Stimulated activated CD8-positive, alpha-beta memory T cell treated with anti-CD3 and anti-CD28 coated beads, Interleukin-4, amount 100 ng/mL, for 4 hours (primary cell): ENCODE results near the gene THYN1.

ENCODE experiments used
- DNase-seq, 2 donors: peaks; one replicate each; pipeline ENCODE4 v3.0.0-alpha.2; 2020; ENCODE audit warnings: low read depth in 2 of 2, low spot score in 1 of 2

The THYN1 gene

DNA sequence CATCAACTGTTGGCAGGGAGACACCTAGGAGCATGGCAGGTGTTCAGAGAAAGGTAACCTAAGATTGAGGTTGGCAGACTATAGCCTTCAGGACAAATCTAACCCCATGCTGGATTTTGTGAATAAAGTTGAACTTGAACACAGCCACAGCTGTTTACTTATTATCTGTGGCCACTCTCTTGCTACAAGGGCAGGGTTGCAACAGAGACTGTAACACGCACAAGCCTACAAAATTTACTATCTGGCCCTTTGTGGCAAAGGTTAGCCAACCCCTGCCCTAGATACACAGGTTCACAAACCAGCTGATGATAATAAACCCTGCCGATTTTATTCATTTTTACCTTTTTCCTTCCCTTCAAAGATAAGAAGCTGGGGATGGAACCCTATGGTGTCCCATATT is 2.5 kb downstream of the THYN1 start:
- DNase-seq: no peak

DNA sequence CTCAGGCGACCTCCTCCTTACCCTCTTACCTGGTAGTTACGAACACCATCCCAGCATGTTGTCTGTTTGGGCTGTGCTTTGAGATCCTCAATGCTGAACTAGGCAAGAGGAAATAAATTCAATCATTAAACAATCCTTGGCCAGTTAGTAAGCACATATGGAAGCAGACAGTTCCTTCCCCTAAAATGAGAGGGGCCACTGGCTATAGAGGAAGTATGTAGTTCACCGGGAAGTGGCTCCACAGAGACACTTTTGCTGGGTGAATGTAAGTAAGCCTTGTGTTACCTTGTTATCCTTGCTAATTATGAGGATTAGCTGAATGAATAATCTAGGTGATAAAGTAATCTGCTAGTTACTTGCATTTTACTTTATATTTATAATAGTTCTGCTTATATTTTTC is 2.9 kb downstream of the THYN1 start:
- DNase-seq: no peak

DNA sequence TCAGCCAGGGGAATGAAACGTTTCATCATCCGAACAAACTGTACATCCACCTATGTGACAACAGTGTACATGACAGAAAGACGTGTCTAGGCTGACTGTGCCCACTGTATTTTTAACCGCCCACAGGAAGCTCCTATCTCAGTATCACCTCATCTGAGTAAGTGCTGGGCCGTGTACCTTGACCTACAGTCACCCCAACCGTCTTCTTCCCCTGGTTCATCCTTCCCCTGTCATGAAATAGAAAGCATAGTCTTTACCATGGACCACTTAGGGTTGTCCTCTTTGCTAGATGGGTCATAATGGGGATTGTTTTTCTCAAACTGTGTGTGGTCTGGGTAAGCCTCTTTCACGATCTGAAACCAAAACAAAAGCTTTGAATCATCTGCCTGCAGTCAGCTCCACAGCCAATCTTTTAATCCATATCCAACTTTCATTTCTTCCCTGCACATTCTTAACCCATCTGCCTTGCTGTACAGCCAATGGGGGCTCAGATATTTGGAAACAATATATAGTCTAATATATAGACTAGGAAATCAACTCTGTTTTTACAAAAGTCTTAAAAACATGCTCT is 4.2 kb downstream of the THYN1 start:
- DNase-seq: no peak

DNA sequence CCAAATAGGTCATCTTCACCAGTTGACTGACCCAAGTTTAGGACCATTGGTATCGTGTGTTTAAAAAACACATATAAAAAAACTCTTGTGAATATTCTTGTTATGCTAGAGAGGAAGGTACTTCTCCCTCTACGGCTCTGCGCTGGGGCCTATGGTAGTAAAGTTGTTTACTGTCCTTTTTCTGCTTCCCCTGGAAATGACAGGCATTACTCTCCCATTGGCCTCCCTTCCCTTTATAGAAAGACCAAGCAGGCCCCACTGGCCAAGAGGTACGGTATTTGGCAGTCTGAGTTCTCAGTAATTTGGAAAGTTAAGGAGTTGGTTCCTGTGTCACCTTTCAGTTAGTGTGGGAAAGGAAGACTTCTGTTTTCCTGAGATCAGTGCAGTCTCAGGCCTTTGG is 6.5 kb downstream of the THYN1 start:
- DNase-seq: no peak

DNA sequence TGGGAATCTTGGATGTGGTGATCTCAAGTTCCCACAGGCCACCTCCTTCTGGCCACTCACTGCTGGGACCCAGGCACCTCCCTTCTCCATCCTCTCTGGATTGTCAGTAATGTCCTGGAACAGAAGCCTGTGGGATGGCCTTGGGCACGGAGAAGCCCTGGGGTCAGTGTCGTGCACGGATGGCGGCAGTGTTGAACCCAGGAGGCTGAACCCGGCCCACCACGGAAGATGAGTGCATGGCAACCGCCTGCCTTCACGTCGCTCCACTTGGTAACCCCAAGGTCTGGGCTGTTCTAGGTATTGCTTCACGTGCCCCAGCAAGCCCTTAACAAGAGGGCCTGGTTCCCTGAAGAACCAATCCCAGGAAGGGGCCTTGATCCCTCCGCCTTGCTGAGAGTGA is 7.1 kb downstream of the THYN1 start:
- DNase-seq: no peak

DNA sequence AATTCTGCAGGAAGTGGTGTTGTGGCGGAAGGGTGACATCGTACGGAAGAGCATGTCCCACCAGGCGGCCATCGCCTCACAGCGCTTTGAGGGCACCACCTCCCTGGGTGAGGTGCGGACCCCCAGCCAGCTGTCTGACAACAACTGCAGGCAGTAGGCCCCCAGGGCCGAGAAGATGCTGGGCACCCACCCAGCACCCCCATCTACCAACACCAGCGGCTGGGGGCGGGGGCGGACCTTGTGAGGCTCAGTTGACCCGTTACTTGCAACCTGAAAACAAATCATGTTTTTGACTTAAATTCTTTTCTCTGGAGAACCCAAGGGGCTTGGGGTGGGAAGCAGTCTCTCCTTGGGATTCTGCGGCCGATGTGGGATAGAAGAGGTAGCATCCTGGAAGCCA is 7.7 kb downstream of the THYN1 start:
- no peak for DNase-seq

DNA sequence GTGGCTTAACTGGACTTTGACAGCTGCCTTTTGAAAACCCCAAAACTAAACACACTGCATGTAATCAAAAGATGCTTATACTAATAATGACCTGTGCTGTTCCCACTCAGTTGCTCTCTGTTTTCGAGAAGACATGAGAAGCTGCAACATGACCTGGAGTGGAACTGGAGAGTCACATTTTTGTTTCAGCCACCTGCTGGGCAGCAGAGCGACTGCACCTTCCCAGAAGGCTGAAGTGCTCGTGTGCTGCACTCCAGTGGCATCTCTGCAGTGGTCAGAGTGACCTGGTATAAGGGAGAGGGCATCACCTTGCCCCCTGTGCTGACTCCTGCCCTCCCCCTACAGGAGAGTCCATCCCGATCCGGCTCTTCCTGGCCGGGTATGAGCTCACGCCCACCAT is 8.6 kb downstream of the THYN1 start:
- no peak for DNase-seq

DNA sequence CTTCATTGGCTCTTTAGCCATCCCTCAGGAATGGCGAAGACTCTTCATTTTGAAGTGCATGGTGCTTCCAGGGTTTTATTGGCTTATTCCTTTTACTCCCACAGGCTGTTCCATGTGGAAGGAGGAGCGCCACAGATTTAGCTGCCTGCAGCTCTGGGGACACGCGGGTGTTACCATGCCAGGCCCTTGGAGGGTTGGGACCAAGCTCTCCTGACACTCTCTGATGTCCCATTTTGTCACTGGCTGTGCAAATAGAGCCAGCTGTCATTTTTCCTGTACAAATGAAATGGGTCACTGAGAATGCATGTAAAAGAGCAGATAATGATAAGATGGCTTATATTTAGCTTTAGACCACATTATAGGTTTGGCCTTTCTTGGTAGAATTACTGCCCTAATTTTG is 9.2 kb downstream of the THYN1 start:
- no peak for DNase-seq

DNA sequence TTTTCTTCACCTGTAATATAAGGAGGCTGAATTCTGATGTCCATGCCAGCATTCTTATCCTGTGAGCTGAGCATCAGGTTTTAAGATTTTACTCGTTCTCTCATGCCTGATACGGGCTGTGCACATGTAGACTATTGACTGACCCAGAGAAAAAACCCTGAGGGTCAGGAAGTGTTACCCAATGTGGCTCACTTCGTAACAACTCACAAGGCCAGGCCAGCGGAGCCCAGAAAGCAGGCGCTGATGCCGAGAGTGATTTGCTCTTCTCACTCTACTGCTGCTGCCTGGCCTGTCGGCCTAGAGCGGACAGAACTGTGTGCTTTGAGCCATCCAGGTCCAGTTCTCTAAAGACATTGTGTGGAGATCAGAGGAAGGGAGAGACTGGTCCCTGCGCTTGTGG is 10.8 kb downstream of the THYN1 start:
- no peak for DNase-seq

DNA sequence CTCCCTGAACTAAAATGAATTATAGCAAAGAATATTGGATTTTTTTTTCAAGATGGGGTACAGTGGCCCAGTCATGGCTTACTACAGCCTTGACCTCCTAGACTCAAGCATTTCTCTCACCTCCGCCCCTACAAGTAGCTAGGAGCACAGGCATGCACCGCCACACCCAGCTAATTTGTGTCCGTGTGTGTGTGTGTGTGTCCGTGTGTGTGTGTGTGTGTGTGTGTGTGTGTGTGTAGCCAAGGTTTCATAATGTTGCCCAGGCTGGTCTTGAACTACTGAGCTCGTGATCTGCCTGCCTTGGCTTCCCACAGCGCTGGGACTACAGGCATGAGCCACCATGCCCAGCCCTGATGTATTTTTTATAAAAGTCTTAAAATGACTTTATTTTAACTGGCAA is 12.6 kb downstream of the THYN1 start:
- no peak for DNase-seq

DNA sequence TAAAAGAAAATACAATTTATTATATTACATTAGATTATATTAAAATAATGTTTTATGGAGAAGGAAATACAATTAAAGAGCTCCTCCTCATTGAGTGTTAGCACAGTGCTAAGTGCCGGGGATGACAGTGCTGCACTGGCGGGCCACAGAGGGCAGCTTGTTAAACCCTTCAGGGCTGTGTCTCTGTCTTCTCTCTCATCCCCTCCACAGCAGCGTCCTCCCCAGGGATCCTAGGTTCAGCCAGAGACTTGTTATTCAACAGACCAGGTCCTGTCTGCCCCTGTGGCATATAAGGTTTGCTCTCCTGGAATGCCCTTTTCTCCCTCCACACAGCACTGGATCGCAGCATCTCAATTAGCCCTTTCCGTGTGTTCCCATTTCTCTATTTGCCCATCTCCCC is 14.2 kb downstream of the THYN1 start:
- DNase-seq: no peak

DNA sequence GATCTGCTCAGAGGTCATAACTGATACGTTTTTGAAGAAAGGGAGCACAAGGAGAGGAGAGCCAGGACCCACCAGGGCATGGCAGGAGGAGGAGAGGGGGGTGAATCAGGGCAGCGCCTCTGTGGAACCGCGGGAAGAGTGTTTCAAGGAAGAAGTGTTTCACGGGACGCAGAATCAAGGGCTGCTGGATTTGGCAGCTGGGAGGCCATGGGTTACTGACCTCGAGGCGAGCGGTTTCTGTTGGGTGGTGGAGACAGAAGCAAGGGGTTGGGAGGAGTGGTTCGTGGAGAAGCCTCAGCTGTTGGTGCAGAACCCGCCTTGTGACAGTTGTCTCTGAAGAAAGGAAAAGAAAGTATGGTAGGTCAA is 15.6 kb downstream of the THYN1 start:
- no peak for DNase-seq

DNA sequence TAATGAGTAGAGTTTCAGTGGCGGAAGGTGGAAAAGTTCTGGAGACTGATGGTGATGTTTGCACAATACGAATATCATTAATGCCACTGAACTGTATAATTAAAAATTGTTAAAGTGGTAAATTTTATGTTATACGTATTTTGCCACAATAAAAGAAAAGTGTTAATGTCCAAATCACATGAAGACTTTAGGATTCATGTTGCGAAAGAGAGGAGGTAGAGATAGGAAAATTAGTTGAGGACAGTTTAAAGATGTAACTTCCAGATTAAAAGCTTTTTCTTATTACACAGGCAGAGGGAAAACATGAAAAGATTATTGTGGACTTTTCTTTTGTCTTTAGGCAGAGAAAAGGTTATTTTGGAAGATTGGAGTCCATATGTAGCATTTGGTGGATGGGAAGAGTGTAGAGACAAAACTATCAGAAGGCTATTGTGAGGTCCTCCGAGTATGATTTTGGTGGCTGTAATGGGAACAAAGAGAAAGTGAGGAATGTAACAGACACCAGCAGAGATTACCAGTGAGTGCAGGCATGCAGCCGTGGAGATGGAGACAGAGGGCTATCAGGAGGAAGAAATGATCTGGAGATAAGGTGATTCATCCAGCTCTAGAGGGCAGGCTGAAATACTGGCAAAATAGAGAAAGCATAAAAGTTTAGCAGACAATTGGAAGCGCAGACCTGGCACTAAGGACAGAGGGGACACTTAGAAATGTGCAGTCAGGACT is 16.2 kb downstream of the THYN1 start:
- DNase-seq: no peak

DNA sequence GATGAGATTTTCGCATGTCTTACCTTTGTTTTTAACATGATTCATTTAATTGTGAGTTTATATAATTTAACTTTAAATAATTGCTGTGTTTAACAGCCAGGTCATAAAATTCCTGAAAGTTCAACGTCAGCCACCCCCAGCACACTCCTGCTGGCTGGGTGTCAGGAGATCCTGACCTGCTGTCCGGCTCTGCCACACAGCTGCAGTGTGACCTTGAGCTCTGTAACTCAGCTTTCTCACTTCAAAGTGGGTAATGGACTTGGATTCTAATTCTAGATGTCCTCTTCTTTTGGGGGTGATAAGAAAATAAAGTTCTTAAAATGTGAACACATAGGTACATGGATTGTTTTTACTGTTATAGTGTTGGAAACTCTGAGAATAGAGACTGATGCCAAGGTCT is 17.8 kb downstream of the THYN1 start:
- no peak for DNase-seq

DNA sequence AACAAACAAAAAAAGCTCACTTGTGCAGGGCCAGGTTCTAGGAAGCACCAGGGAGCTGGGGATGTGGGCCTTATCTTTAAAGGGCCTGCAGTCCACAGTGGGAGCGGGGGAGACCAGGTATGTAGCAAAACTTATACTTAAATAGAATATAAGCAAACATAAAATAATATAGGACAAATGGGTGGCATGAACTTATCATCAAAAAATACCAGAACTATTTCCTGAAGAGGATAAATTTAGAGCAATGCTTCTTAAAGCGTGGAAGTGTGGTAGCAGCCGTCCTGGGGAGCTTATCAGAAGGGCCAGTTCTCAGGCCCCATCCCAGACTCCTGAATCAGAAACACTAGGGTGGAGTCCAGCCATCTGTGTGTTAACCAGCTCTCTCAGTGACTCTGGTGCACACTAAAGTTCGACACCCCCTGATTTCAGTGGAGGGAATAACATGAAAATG is 19.4 kb downstream of the THYN1 start:
- DNase-seq: no peak

DNA sequence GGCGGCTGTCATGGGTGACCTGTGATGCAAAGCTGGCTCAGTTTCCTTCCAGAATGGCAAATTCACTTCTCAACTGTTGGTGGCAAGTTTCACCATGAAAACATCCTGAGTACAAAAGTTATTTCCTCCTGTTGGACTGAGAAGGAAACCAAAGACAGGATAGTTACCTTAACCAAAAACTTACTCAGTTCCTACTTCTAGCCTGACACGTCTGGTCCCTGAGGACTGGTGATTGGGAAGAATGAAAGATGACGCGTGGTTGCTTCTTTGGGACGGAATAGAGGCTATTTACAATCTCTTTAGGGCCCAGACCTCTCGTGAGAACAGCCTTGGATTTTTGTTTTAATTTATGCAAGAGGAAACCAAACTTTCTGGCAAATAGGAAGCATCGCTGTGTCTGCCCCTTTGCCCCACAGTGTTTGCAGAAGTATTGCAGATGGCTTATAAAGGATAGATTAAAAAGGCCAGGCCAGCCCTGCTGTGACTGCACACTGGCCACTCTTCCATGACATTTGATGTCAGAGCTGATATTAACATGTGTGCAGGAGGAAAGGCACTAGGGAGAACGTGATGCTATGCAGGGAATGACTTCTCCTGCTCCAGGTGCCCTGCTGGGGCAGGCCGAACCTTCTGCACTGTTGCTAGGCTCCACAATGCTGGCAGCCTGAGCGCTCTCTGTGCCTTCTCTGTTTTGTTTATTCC is 21.0 kb downstream of the THYN1 start:
- no peak for DNase-seq

DNA sequence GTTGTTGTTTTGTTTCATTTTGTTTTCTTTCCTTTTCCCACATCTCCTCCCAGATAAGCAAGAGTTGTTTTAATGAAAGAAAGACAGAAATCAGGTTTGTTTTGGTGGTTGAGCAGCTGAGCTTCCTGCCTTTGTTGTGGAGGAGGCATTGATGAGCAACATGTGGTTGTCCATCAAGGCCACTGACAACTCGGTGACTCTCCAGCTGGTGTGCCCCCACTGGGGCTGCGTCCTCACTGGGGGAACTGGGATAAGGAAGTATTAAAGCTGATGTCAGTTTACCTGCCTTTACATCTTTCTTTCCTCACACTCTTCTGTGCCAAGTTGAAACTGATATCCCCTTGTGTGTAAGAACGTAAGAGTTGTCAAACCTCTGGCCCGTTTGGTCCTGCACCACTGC is 22.8 kb downstream of the THYN1 start:
- DNase-seq: no peak

DNA sequence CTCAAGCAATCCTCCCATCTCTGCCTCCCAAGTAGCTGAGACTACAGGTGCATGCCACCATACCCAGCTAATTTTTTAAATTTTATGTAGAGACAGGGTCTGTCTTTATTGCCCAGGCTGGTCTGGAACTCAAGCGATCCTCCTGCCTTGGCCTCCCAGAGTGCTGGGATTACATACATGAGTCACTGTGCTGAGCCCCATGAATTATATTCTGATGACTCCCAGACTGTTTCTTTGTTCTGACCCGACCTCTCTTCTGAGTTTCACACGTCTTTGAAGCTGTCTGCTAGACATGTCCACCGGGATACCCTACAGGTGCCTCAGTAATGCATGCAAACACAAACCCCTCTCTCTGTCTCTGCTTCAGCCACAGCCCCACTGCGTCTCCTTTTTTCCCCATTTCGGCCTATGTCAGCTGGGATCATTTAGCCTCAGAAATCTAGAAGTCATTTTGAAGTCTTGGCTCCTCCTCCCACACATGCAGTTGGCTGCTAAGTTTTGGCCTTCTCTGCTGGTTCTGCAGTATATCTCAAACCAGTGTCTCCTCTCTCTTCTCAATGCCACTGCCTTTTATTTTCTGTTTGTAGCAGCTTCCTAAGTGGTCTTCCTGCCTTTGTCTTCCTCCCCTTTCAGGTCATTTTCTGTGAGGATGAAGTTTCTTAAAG is 23.9 kb downstream of the THYN1 start:
- DNase-seq: no peak

DNA sequence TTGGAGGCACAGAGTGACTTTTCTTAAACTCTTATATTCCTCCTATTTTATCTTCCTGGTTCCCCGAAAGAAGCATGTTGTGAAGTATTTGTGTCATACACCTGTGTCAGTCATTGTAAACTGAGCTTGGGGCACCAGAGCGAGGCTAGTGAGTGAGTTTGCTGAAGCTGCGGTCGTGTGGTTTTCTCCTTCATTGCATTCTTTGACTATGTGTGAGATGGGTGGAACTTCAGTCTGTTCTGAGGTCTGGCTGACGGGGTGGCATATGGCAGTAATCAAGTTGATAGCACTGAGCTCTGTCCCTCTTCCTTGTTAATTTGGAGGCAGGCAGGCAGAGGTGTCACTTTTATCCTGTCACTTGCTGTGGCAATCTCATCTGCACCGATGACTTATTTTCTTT is 24.5 kb downstream of the THYN1 start:
- DNase-seq: no peak

DNA sequence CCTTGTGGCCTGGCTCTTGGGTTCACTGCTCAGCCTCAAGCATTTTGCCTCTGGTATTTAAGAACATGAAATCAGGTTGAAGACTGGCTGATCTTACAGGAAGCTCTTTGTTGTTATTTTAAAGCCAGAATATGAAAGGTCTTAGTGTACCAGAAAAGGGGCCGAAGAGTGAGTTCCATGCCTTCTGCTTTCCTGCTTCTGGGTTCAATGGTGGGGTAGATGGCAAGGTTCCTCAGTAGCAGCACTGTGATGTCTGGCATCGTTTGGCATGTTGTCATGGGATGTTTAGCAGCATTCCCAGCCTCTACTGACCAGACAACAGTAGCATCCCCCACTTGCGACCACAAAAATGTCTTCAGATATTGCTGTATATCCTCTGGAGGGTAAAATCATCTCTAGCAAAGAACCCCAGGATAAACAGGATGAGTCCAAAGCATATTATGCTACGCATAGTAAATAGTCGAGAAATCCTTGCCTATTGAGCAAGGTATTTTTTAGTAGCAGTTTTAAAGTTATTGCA is 26.3 kb downstream of the THYN1 start:
- DNase-seq: no peak

DNA sequence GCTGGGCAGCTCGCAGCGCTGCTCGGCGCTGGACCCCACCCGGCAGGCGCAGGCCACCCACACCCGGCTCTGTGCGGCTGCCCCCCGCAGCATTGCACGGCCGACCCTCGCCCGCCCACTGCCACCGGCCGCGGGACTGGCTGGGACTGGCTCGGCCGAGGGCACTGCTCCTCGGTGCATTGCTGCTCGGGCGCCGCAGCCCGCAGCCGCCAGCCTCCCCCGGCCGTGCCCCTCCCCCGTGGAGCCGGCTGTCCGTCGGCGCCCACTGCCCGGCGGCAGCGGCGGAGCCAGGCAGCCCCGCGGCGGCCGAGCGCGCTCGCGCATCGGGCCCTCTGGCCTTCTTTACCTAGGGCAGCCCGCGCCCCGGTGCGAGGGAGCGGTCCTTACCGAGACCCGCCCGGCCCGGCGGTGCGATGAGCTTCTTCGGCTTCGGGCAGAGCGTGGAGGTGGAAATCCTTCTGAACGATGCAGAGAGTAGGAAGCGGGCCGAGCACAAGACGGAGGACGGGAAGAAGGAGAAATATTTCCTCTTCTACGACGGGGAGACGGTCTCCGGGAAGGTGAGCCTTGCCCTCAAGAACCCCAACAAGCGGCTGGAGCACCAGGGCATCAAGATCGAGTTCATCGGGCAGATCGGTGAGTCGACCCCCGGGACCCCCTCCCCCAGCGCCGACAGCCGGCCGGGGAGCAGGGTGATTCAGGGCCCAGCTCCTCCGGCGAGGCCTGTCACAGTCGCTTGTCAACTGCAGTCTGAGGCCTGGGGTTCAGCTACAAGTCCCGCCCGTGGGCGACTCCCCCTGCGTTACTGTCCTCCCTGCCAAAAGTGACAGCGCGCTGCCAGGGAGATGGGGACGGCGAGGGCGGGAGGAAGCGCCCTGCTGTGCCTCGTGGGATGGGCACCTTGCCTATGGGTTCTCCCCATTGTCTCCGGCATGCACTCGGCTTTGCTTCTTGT is 28.2 kb downstream of the THYN1 start:
- DNase-seq: peak; percentile 27 to 35
